Gastroesophageal sphincter (tissue), 3 donors: ENCODE results near the gene CIAO2B.

Source experiments
- POLR2A ChIP-seq, 2 donors: fragments of 450-650 bp; IDR thresholded peaks; one replicate each; pipeline ENCODE4 v1.6.1; 2017; ENCODE audit warnings: antibody characterized with exemption in 2 of 2, mild to moderate bottlenecking in 2 of 2, moderate library complexity in 1 of 2
- TF ChIP-seq, protein P1 (sequence below), 4 experiments: fragments of 200-600 bp in 2 of 4; fragments of 450-650 bp in 2 of 4; sonication (generic) in 1 of 4; IDR thresholded peaks; one replicate each; pipeline ENCODE4 v1.5.1; 2017 to 2019; ENCODE audit warnings: antibody characterized with exemption in 4 of 4, mild to moderate bottlenecking in 2 of 4, moderate library complexity in 2 of 4

DNA sequence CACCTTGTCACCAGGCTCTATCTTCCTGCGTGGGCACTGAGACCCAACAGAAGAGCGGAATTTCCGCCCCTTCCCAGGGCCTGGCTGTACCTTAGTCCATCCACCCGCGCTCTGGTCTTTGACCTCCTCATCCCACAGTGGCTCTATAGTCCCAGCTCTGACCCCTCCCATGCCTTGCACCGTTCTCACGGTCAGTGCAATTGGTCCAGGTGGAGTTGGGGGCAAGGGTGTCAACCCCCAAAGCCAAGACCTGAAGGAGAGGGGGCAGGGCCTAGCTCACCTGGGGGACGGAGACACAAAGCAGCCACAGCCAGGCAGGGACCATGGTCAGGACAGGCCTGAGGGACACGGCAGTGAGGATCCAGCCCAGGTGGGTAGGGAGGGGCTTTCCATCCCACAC, 16.5 kb downstream of the CIAO2B start:
- TF ChIP-seq, protein P1, sequence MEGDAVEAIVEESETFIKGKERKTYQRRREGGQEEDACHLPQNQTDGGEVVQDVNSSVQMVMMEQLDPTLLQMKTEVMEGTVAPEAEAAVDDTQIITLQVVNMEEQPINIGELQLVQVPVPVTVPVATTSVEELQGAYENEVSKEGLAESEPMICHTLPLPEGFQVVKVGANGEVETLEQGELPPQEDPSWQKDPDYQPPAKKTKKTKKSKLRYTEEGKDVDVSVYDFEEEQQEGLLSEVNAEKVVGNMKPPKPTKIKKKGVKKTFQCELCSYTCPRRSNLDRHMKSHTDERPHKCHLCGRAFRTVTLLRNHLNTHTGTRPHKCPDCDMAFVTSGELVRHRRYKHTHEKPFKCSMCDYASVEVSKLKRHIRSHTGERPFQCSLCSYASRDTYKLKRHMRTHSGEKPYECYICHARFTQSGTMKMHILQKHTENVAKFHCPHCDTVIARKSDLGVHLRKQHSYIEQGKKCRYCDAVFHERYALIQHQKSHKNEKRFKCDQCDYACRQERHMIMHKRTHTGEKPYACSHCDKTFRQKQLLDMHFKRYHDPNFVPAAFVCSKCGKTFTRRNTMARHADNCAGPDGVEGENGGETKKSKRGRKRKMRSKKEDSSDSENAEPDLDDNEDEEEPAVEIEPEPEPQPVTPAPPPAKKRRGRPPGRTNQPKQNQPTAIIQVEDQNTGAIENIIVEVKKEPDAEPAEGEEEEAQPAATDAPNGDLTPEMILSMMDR (IDR thresholded peaks at IDR 0.05), result no peak
- no peak for TF ChIP-seq POLR2A (IDR thresholded peaks at IDR 0.05)
